SH-SY5Y (cell line): ENCODE data around the gene ZC3HAV1L.

Experiments used
- GATA2 ChIP-seq: IDR thresholded peaks from 2 replicates; pipeline ENCODE4 v1.6.1; 2011; ENCODE audit warnings: mild to moderate bottlenecking, low read depth, low read length
- GATA3 ChIP-seq: IDR thresholded peaks from 2 replicates; pipeline ENCODE4 v1.6.1; 2011; ENCODE audit warnings: low read depth, mild to moderate bottlenecking, low read length, moderate library complexity

DNA sequence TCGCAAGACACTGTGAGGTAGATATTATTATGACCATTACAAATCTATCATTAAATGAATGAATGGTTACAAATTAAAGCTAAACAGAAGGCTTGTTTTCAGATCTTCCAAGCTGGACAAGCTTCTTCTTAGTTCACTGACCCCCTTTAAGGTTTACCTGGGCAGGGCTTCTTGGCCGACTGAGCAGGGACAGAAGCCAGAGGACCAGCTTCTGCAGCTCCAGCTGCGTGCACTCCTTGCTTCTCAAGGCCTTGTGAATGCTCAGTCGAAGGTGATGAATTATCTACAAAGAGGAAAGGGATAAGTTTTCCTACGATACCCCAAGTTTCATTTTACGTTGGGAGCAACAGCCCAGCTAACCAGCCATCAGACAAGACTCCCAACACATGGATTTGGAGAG is 9.3 kb downstream of the ZC3HAV1L start:
- TF ChIP-seq GATA2 = no peak
- no peak for TF ChIP-seq GATA3
